Loucy (cell line): Measurements from ENCODE around the gene BCORL1.

Experiments used
- H2AFZ ChIP-seq: fragments of 200-600 bp; sonication (generic); 2 replicates; pipeline ENCODE4 v1.6.0; 2016; ENCODE audit warnings: antibody characterized with exemption, mild to moderate bottlenecking, low read length, moderate library complexity
- H3F3A ChIP-seq: fragments of 200-600 bp; 2 replicates; pipeline ENCODE4 v1.6.0; 2016; ENCODE audit warnings: antibody characterized with exemption, low read depth, mild to moderate bottlenecking
- H3K27me3 ChIP-seq: fragments of 200-600 bp; sonication (generic); 2 replicates; pipeline ENCODE4 v1.6.1; 2014; ENCODE audit warnings: low read length, mild to moderate bottlenecking; ENCODE audit not compliant: insufficient read depth, poor library complexity, severe bottlenecking
- H3K36me3 ChIP-seq: fragments of 200-600 bp; sonication (generic); 2 replicates; pipeline ENCODE4 v1.6.1; 2016; ENCODE audit warnings: low read length; ENCODE audit not compliant: insufficient read depth
- H3K4me1 ChIP-seq: fragments of 200-600 bp; sonication (generic); 2 replicates; pipeline ENCODE4 v1.5.1; 2014; ENCODE audit warnings: low read length, mild to moderate bottlenecking; ENCODE audit not compliant: insufficient read depth, poor library complexity, severe bottlenecking
- H3K4me2 ChIP-seq: fragments of 200-600 bp; sonication (generic); 2 replicates; pipeline ENCODE4 v1.6.0; 2014; ENCODE audit warnings: antibody characterized with exemption, low read length, low read depth, mild to moderate bottlenecking; ENCODE audit not compliant: poor library complexity, severe bottlenecking
- H3K4me3 ChIP-seq: fragments of 200-600 bp; sonication (generic); 2 replicates; pipeline ENCODE4 v1.5.1; 2014; ENCODE audit warnings: low read length, mild to moderate bottlenecking, mixed read lengths; ENCODE audit not compliant: poor library complexity, severe bottlenecking
- H3K79me2 ChIP-seq: fragments of 200-600 bp; sonication (generic); 2 replicates; pipeline ENCODE4 v1.6.1; 2014; ENCODE audit warnings: low read length; ENCODE audit not compliant: insufficient read depth
- H3K9ac ChIP-seq: fragments of 200-600 bp; sonication (generic); 2 replicates; pipeline ENCODE4 v1.6.0; 2014; ENCODE audit warnings: mild to moderate bottlenecking, low read depth, low read length, moderate library complexity; ENCODE audit not compliant: poor library complexity, severe bottlenecking
- H3K9me2 ChIP-seq: fragments of 200-600 bp; sonication (generic); replicated peaks from 2 replicates; pipeline ENCODE4 v1.6.1; 2016; ENCODE audit warnings: low read depth, low read length, mixed read lengths
- H3K9me3 ChIP-seq: fragments of 200-600 bp; sonication (generic); 2 replicates; pipeline ENCODE4 v1.6.1; 2014; ENCODE audit warnings: mild to moderate bottlenecking, antibody characterized with exemption, low read length, low read depth; ENCODE audit not compliant: insufficient read depth
- H4K20me1 ChIP-seq: fragments of 200-600 bp; sonication (generic); 2 replicates; pipeline ENCODE4 v1.6.0; 2014; ENCODE audit warnings: antibody characterized with exemption, low read length, mild to moderate bottlenecking; ENCODE audit not compliant: insufficient read depth, poor library complexity, severe bottlenecking
- CTCF ChIP-seq: fragments of 200-600 bp; sonication (generic); conservative IDR thresholded peaks from 2 replicates; pipeline ENCODE4 v1.5.1; 2014; ENCODE audit warnings: mild to moderate bottlenecking, antibody characterized with exemption, low read length
- EZH2phosphoT487 ChIP-seq: fragments of 200-600 bp; IDR thresholded peaks from 2 replicates; pipeline ENCODE4 v1.6.1; 2018; ENCODE audit warnings: antibody characterized with exemption, mild to moderate bottlenecking, moderate library complexity, borderline replicate concordance

The BCORL1 gene

GRCh38 chrX:130030826-130031225, 48.4 kb downstream of the BCORL1 start:
- peaks cover 90% of the 10 kb centered on the region for H3K36me3 ChIP-seq
- TF ChIP-seq CTCF (no peak), EZH2phosphoT487 (no peak)
- no peaks in the 10 kb centered on the region for H3K4me1 ChIP-seq
- H3K79me2 ChIP-seq: no peaks in the 10 kb centered on the region
- no peak overlapping the region for H3K4me2 ChIP-seq
- no peak overlapping the region for H2AFZ ChIP-seq
- no peaks in the 10 kb centered on the region for H3K9me3 ChIP-seq
- H3K9me2 ChIP-seq: no peaks in the 10 kb centered on the region
- no peak overlapping the region for H3K4me3 ChIP-seq
- no peak overlapping the region for H3K9ac ChIP-seq
- no peaks in the 10 kb centered on the region for H3F3A ChIP-seq
- no peaks in the 10 kb centered on the region for H3K27me3 ChIP-seq
- H4K20me1 ChIP-seq: peaks cover 2% of the 10 kb centered on the region

- H3K27me3 ChIP-seq: no peaks in the 10 kb centered on the region
- no peak overlapping the region for H2AFZ ChIP-seq
- H3K4me1 ChIP-seq: no peaks in the 10 kb centered on the region
- H3K9me2 ChIP-seq: no peaks in the 10 kb centered on the region
- H3K79me2 ChIP-seq: no peaks in the 10 kb centered on the region
- H4K20me1 ChIP-seq: no peaks in the 10 kb centered on the region
- H3K36me3 ChIP-seq: peaks cover 84% of the 10 kb centered on the region; the same call in 1 of the 2 replicates
- no peaks in the 10 kb centered on the region for H3F3A ChIP-seq
- no peak for TF ChIP-seq EZH2phosphoT487
- TF ChIP-seq CTCF: no peak
- no peaks in the 10 kb centered on the region for H3K9me3 ChIP-seq
- H3K4me2 ChIP-seq: no peak overlapping the region
- H3K4me3 ChIP-seq: no peak overlapping the region
- no peak overlapping the region for H3K9ac ChIP-seq
Observed at GRCh38 chrX:130032552-130032951, 50.1 kb downstream of the BCORL1 start.

GRCh38 chrX:130034178-130034577, 51.7 kb downstream of the BCORL1 start:
- Histone ChIP-seq H3K27me3 (no peaks in the 10 kb centered on the region), H3K4me3 (no peak overlapping the region), H2AFZ (no peak overlapping the region), H3K9me2 (no peaks in the 10 kb centered on the region), H3K9ac (no peak overlapping the region), H4K20me1 (no peaks in the 10 kb centered on the region), H3K79me2 (no peaks in the 10 kb centered on the region), H3K4me2 (no peak overlapping the region), H3K9me3 (no peaks in the 10 kb centered on the region), H3K36me3 (peaks cover 83% of the 10 kb centered on the region; the same call in 1 of the 2 replicates), H3F3A (no peaks in the 10 kb centered on the region), H3K4me1 (no peaks in the 10 kb centered on the region)
- no peak for TF ChIP-seq CTCF
- TF ChIP-seq EZH2phosphoT487: no peak
